MV-4-11 (cell line): ENCODE results near the gene ZKSCAN4.
A peak's percentile ranks its signal among the peaks of the same experiment; 100 is the strongest.

Experiments used
- DNase-seq: peaks from one replicate; lab custom pipeline; 2025; lab: John Stamatoyannopoulos, UW

Gene ZKSCAN4

GRCh38 chr6:28252009-28252975 is at the start of gene ZKSCAN4:
Gene ZKSCAN4 (minus strand): TSS chr6:28252269. CDS start chr6:28251980, 289 bp downstream.
- peak; percentile 82 for DNase-seq

- no peak for DNase-seq
These were observed 44.5 kb upstream of the ZKSCAN4 start for GRCh38 chr6:28296520-28297060.

GRCh38 chr6:28295326-28295725 is 43.3 kb upstream of the ZKSCAN4 start:
- DNase-seq: no peak

GRCh38 chr6:28291573-28291972 is 39.5 kb upstream of the ZKSCAN4 start:
- DNase-seq: no peak

- no peak for DNase-seq
These were observed 30.9 kb upstream of the ZKSCAN4 start for GRCh38 chr6:28282926-28283325.

GRCh38 chr6:28281288-28282064 is 29.4 kb upstream of the ZKSCAN4 start, which contains the start of gene PGBD1:
Gene PGBD1 (plus strand): TSS chr6:28281572. CDS start chr6:28283814, 2,242 bp downstream.
- peak; percentile 48 for DNase-seq

GRCh38 chr6:28280595-28281287 is 28.7 kb upstream of the ZKSCAN4 start:
- no peak for DNase-seq

- DNase-seq: no peak
These were observed 25.7 kb upstream of the ZKSCAN4 start for GRCh38 chr6:28277746-28278145.

- no peak for DNase-seq
These were observed 22.8 kb upstream of the ZKSCAN4 start for GRCh38 chr6:28274888-28275287.

- DNase-seq: peak; percentile 70
These were observed 17.4 kb upstream of the ZKSCAN4 start for GRCh38 chr6:28269492-28269891.

GRCh38 chr6:28267695-28268059 is 15.6 kb upstream of the ZKSCAN4 start:
- DNase-seq: no peak

GRCh38 chr6:28266962-28267694 is 15.1 kb upstream of the ZKSCAN4 start, which contains the start of gene ZSCAN26:
Gene ZSCAN26 (plus strand): TSS chr6:28267143. CDS start chr6:28271920, 4,777 bp downstream.
- peak; percentile 85 for DNase-seq

GRCh38 chr6:28266563-28266961 is 14.5 kb upstream of the ZKSCAN4 start:
- no peak for DNase-seq

- no peak for DNase-seq
These were observed 12.8 kb upstream of the ZKSCAN4 start for GRCh38 chr6:28264834-28265401.

GRCh38 chr6:28263922-28264321 is 11.9 kb upstream of the ZKSCAN4 start:
- DNase-seq: no peak

- DNase-seq: peak; percentile 93
These were observed 7.1 kb upstream of the ZKSCAN4 start, which contains the start of gene NKAPL for GRCh38 chr6:28258877-28259777. Gene NKAPL (plus strand): TSS chr6:28259297. CDS start chr6:28259372, 75 bp downstream.

- DNase-seq: no peak
These were observed 5.0 kb upstream of the ZKSCAN4 start for GRCh38 chr6:28257042-28257441.

GRCh38 chr6:28254121-28254519 is 2.1 kb upstream of the ZKSCAN4 start:
- DNase-seq: peak; percentile 34

- DNase-seq: no peak
These were observed 434 bp downstream of the ZKSCAN4 start for GRCh38 chr6:28251661-28252008.

GRCh38 chr6:28250747-28251146 is 1.3 kb downstream of the ZKSCAN4 start:
- no peak for DNase-seq
